CD4-positive, alpha-beta T cell treated with Interleukin-21 for 1 hour (primary cell): Measurements from ENCODE around the gene MRPL34.

Source experiments
- DNase-seq: peaks from one replicate; pipeline ENCODE4 v3.0.0-alpha.2; 2020

The MRPL34 gene

GRCh38 chr19:17311455-17312188, 6.0 kb downstream of the MRPL34 start:
- DNase-seq: no peak

- no peak for DNase-seq
These were observed 6.8 kb downstream of the MRPL34 start for GRCh38 chr19:17312189-17313113.

- no peak for DNase-seq
These were observed 8.4 kb downstream of the MRPL34 start for GRCh38 chr19:17314007-17314593.

- no peak for DNase-seq
These were observed 13.3 kb downstream of the MRPL34 start for GRCh38 chr19:17318966-17319365.

- no peak for DNase-seq
These were observed 14.0 kb downstream of the MRPL34 start for GRCh38 chr19:17319473-17320238.

GRCh38 chr19:17320435-17320834, 14.8 kb downstream of the MRPL34 start:
- no peak for DNase-seq

- no peak for DNase-seq
These were observed 16.2 kb downstream of the MRPL34 start for GRCh38 chr19:17321655-17322489.

- no peak for DNase-seq
These were observed 17.2 kb downstream of the MRPL34 start for GRCh38 chr19:17322854-17323253.

- no peak for DNase-seq
These were observed 17.8 kb downstream of the MRPL34 start for GRCh38 chr19:17323300-17323963.

- peak; percentile 21 for DNase-seq
These were observed 18.3 kb downstream of the MRPL34 start for GRCh38 chr19:17323964-17324332.

GRCh38 chr19:17324357-17325114, 18.9 kb downstream of the MRPL34 start:
- no peak for DNase-seq

- DNase-seq: no peak
These were observed 19.5 kb downstream of the MRPL34 start for GRCh38 chr19:17325133-17325532.

GRCh38 chr19:17325881-17326594, 20.4 kb downstream of the MRPL34 start:
- no peak for DNase-seq

GRCh38 chr19:17326595-17326966, 20.9 kb downstream of the MRPL34 start:
- DNase-seq: no peak

- DNase-seq: no peak
These were observed 21.5 kb downstream of the MRPL34 start for GRCh38 chr19:17327068-17327653.

- DNase-seq: peak; percentile 66
These were observed 22.2 kb downstream of the MRPL34 start for GRCh38 chr19:17327654-17328516.

- DNase-seq: peak; percentile 49
These were observed 23.1 kb downstream of the MRPL34 start for GRCh38 chr19:17328517-17329365.
